ENCODE data around the gene DOLPP1.

DNA sequence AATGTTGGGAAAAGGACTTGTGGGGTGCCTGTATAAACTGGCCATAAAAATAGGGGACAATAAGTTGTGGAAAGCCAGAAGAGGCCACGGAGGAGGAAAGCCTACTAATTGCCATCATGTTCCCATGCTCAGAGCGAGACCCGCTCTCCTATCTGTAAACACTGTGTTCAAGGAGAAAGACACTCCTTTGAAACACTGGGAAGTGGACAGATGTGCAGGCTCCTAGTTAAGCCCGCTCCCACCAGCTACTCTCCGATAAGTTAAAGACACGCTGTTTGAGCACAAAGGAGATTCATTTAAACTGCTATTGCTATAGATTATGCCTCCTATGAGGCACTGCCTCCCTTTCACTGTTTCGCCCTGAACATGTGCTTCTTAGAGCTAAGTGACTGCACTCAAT lies 20.4 kb downstream of the DOLPP1 start:
- TF ChIP-seq POLR2AphosphoS5 (IDR thresholded peaks at IDR 0.05; ENCODE audit: low read depth, low read length), result no peak
- no peak for TF ChIP-seq POLR2A (IDR thresholded peaks at IDR 0.05; ENCODE audit: low read depth, low read length)
